GM18499 (cell line): ENCODE results near the gene AK5.

ENCODE experiments used
- ATAC-seq: cut with Tn5 transposase; IDR thresholded peaks from one replicate; pipeline ENCODE4 v1.9.1; 2021; ENCODE audit warnings: moderate number of reproducible peaks; ENCODE audit not compliant: insufficient read depth, unreplicated experiment

Gene AK5

DNA sequence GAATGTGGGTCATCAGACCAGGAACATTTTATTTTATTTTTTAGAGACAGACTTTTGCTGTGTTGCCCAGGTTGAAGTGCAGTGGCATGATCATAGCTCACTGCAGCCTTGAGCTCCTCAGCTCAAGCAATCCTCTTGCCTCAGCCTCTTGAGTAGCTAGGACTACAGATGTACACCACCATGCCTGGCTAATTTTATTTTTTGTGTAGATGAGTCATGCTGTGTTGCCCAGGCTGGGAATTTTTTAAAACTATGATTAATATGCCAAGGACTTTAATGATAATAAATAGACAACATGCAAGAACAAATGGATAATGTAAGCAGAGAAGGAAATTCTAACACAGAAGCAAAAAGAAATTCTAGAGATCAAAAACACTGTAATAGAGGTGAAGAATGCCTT is 142.4 kb downstream of the AK5 start:
- ATAC-seq: no peak

DNA sequence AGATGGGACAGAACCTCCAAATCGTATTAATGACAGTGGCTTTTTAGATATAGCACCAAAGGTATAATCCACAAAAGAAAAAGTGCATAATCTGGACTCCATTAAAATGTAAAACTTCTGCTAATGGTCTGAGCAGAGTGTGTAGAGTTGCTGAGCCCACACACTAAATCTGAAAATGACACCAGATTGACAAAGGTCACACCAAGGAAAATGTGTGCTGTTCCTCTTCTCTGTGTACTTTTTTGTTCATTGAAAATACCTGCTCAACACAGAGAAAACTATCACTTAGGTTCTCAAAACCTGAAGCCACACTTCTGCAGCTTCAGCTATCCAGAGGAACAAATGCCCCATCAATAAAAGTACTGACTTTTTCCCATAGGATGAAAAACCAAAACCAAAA is 146.2 kb downstream of the AK5 start:
- no peak for ATAC-seq

DNA sequence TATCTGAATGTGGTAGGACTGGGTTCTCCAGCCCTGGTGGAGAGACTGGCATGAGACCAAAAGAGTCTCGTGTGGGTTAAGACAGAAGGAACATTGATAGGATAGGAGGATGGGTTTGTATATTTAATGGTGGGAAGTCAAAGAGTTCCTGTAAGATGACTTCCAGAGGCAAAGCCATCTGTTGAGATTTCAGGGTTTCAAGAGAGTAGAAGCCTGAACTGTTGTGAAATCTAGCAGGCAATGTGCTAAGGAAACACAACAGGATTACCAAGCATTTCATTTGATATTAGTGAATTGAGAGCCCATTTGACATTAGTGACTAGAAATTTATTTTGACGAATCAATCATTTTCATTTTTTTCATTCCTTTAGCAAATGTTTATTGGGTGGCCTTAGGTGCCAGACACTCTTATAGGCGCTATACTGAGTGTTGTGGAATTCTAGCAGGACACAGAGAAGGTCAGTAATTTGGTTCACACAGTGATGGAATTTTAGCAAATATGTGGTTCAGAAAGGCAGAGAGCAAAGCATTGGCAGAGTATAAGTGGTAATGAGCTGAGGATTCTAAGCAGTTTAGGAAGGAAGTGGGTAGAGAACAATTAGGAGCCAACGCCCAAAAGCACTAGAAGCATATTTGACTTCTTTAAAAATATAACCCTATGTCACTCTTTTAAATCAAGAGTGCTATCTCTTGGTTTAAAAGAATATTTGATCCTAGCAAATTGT is 149.3 kb downstream of the AK5 start:
- ATAC-seq: no peak

DNA sequence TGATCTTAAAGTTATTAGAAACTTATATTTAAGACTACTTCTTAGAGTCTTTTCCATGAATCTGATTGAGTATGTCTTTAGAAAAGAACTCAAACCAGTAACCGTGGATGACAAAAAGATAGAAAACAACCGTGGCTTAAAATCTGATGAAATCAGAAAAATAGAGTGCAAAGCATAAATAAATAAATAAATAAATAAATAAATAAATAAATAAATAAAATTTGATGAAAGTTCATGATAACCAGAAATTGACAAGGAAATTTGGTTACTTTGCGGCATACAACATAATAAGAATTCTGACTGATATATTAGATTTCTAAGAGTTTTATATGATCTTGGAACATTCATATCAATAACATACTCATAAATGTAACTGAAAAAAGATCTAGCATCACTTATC is 152.1 kb downstream of the AK5 start:
- ATAC-seq: no peak

DNA sequence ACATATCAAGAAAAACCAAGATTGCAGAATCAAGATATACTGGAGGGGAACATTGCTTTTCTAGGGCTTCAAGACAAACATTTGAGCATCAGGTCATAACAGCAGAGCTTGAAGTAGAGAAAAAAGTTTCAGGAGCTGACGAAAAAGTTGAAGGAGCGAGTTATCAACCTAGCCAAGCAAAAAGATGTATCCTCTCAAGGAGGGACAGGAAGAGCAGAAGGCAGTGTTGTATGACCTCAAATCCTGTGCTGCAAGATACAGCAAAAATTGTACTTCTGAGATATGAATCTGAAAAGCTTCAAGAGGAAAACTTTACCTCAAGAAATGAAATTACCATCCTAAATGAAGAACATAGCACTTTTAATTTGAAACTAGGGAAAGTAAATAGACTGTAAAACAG is 153.1 kb downstream of the AK5 start:
- no peak for ATAC-seq

DNA sequence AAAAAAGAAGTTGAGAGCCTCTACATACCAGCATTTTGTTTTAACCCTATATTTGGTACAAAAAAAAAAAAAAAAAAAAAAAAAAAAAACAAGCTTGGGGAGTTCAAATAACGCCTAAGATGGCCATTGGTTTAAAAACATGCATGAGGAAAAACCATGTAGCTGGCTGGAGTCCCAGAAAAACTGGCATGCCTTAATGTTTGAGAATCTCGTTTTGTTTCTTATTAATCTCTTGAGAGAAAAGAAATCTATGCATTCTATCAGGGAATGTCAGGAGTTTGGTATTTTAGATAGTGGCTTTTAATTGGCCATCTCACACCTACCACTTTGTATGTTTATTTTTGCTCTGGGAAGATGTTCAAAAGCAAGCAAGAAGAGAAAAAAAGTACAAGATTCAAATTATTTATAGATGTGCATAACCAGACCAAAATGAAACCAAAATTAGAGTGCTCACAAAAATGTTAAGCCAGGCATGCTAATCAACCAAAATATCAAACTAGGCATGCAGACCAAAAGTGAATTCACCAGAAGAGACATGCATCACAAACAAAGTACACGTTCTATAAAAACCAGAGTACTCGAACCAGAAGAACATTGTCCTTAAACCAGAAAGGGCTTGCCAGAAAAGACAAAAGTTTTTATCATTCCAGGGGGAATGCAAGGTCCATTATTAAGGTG is 156.6 kb downstream of the AK5 start:
- ATAC-seq: no peak

DNA sequence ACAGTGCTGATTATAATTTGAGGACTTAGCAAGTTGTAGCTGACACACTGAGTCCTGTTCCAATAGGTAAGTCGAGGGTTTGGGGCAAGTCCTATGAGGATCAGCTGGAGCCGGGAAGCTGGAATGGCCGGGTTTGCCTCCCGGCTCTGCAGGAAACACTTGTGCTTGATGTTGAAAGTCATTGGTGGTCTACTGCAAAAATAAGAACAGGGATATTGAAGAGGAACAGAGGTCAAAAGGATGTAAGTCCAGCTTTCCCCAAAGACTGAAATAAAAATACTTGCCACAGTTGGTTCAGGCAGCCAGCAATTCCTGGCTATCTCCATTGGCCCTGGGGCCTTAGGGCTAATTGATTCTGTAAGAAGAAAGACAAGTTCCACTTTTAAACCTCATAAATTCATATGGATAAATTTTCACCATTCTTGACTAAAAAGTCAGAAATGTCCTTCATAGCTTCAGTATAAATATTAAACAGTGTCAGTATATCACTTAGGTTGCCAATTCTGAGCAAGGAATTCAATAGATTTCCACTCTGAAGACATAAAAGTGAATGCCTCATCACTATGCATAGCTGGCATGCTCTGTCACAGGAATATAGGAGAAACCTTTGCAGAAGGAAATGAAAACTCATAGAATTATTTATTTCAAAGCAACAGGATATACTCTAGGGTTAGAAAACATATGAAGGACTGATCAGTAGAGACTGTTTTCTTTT is 165.2 kb downstream of the AK5 start:
- ATAC-seq: no peak

DNA sequence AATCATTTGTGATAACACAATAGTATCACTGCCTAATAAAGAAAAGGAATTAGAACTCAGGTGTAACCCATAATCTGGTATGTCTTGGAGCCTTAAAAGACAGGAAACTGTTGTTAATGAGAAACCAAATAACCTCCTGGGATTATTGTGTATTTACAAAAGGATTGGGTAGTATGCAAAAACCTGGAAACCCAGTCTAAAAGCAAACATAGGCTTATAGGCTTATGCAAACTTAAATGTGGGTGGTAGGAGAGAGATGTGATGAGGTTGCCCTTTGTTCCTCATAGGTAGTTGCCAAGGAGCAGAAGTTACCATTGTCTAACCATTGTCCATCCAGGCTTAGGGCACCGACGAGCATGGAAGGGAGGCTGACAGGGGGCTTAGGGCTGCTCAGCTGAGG is 165.8 kb downstream of the AK5 start:
- no peak for ATAC-seq

DNA sequence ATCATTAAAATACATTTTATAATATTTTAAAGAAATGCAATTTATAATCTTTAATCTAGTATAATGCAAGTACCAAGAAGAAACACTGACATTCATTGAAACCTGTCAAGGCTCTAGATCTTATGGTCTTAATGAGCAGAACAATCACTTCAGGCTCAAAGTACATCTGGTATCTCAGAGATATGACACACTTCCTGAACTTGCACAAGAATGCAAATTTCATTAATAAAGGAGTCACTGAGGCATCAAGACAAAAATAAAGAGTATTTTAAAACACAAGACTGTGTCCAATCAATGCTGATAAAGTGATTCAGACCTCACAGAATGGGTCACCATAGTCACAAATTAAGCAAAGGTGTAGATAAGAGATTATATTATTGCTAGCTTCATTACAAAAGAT is 178.1 kb downstream of the AK5 start:
- ATAC-seq: no peak

DNA sequence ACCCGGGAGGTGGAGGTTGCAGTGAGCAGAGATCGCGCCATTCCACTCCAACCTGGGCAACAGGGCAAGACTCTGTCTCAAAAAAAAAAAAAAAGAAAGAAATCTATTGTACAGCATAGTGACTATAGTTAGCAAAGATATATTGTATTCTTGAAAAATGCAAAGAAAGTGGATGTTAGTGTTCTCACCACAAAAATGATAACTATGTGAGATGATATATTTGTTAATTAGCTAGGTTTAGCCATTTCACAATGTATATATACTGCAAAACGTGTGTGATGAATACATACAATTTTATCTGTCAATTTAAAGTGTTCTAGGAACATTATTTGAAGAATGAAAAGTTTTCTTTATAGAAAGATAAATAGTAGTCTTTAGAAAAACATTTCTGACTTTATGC is 179.9 kb downstream of the AK5 start:
- ATAC-seq: no peak

DNA sequence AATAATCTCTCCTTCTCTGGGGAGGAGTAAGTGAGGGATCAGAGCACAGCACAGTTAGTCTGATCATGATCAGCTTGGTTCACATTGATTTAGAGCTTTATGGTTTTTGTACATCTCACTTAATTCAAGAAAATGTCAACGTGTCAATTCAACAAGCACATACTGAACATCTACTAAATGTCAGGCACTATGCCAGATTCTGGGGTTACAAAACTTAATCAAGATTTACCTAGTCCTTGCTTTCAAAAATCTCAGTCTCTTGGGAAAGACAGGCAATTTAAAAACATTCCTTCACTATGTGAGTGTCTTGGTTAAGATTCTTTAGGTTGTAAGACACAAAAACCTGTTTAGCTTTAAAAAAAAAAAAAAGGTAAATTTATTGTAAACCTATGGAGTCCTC is 181.4 kb downstream of the AK5 start:
- ATAC-seq: no peak

DNA sequence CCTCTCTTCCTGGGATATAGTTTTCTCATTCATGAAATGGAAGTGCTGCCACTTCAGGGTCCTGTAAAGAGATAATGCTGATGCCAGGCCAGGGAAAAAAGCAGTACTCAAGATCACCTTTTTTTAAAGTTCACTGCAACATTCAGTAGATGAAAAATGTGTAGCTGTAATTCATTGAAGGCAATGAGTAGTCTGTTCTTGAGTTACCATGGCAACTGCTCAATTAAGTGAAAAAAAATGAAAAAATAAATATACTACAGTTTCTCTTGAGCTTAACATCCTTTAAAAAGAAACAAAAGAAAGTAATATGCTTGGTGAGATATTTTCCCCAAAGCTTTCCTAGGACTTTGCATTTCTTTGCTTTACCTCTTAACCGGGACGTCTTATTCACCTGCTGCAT is 183.3 kb downstream of the AK5 start:
- no peak for ATAC-seq

DNA sequence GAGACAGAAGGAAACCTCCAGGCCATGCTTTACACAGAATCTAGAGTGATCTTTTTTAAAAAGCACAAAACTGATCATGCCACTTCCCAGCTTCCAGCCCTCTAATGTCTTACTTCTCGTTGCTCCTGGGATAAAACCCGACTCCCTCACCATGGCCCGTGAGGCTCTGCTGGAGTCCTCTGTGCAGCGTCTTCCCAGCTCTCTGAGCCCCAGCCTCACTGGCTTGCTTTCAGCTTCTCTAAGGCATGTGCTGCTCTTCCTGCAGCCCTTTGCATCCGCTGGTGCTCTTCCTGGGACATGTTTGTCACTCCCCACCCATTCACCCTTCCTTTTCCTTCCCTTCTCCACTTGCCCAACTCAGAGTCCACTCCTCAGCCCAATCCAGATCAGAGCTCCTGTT is 184.1 kb downstream of the AK5 start:
- no peak for ATAC-seq

DNA sequence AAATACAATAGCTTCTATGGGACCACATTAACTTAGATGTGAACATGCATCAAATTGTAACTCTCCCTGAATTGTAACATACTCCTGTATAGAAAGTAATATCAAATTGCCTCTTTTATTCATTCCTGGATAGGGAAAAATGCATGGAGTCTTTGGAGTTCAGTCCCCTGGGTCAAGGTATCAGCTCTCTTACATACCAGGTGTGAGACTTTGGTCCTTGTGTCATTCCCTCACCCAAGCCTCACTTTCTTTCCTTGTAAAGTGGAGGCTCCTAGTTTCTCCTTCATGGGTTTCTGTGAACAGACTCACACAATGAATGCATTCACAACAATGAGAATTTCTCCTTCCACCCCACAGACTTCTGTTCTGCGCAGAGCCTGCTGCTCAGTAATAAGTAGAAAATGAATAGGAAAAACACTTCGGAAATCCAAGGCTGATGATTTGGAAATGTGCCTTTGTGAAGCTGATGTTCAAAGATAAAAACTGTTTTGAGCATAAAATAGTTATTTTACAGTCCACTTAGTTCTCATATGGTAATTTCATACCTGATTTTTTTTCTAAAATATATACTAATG is 185.3 kb downstream of the AK5 start:
- ATAC-seq: no peak

DNA sequence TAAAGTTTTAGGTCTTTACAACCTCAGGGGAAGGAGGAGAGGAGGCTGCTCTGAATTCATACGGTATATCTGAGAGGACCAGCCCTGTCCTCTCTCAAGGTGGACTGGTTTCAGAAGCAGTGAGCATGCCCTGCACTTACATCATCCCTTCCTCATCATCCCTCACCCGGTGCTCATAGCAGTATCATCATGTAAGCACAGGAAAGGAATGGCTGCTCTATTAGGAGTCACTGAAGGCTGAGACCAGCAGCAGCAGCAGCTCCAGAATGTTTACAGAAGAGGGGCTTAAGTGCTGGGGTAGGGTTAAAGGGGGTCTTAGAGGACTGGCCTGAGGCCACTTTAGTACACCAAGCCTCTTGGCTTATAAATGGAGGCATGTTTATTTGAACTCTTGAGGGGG is 185.9 kb downstream of the AK5 start:
- ATAC-seq: no peak

DNA sequence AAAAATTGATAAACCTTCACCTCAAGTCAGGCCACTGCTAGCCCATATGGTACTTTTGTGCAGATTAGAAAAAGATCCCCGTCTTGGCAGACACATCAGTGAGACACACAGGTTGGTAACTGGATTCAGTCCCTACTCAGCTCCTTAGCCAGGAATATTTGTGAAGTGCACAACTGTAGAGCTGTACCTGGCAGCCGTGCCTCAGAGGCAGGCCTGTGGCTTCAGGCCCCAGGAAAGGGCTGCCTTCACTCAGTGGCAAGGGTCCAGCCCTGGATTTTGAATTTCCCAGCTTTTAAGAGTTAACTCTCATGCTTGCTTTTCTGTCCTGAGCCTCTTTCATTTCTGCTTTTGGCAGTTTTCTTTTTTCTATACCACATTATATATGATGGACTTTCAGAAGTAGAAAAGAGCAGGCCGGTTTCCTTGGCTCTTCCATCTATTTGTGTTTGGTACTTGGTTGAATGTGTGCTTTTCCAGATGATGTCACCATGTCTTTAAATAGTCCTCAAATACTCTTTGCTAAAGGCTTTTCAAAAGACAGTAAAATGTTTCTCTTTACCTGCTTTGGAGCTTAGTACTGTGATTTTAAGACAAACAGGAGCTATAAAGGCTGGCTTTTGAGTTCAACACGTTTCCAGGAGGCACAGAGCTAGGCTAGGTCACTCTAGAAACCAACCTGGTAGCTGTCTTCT is 186.6 kb downstream of the AK5 start:
- ATAC-seq: no peak

DNA sequence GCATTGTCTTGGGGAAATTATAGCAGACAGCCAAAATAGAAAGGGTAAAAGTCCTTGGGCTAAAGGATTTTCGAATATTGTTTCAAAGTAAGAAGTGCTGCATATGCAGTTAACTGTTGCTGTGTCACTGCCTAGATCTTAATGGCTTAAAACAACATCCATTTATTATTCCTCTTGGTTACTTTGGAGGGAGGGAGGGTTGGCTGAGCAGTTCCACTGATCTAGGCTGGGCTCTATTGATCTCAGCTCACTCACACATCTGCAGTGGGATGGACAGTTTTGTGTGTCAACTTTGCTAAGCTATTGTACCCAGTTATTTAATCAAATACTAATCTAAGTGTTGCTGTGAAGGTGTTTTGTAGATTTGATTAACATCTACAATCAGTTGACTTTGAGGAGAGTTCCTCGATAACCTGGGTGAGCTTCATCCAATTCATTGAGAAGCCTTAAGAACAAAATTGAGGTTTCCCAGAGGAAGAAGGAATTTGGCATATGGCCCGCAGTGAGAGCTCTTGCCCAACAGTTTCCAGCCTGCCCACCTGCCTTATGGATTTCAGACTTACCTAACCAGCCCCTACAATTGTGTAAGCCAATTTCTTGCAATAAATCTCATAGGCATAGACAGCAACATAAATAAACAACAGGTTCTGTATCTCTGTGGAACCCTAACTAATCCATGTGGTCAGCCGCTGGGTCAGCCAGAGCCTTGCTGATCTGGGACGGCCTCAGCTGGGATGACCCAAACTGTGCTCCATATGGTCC is 187.3 kb downstream of the AK5 start:
- no peak for ATAC-seq

DNA sequence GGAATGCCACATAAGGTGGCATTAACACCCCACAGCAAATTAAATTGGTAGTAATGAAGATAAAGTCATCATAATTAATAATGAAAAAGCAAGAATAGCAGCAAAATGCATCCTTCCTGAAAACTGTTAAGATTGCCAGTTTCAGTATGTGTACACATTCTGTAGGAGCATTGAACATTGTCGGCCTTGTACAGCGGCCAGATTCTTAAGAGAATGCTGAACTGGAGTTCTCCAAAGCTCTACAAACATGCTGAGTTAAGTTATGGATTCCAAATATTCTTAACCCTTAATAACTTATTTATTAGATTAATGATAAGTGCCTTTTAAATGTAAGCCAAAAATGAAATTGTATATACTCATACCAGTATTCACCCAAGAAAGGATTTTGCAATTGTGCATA is 189.9 kb downstream of the AK5 start:
- ATAC-seq: no peak

DNA sequence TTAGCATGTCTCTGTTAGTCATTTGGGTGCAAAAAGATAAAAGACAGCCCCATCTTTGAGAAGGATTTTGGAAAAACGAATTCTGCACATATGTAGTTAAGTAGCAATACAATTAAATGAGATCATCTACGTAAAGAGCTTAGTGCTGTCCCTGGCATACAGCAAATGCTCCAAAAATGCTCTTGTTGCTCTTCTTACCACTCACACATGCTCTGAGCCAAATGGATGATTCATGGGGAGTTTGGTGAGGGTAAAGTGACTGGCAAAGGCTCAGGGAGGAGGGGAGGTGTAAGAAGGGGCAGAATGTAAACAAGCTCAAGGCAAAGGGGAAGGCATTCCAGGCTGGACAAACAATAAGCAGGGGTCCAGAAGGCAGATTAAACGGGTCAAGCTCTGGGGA is 191.9 kb downstream of the AK5 start:
- ATAC-seq: no peak

DNA sequence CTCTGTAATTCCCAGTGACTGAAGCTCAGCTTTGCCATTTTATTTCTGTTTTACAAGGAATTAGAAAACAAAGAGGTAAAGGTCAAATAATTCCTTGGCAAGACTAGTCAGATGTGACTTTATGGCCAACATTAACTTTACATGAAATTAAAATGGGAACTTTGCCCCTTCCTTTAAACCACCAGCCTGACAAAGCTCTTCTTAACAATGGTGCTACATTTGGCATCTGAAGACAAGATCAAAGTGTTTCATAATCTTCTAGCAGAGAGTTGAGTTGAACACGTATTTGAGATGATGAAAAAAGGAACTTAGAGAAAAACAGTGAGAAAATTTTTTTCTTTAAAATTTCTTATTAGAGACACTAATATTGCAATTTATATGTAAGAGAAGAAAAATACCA is 193.8 kb downstream of the AK5 start:
- ATAC-seq: no peak
